Kidney capillary endothelial cell (primary cell): ENCODE results near the gene TRMT11.
"Not testable (repeated sequence)": the region's sequence is repeated elsewhere in the genome, so short reads cannot be mapped to it uniquely, and the experiment has no call there.

Experiments
- DNase-seq: peaks from one replicate; pipeline ENCODE4 v3.0.0-alpha.2; 2018; ENCODE audit warnings: low spot score

TRMT11 gene

GRCh38 chr6:126047648-126048047 is 61.3 kb downstream of the TRMT11 start:
- DNase-seq = no peak

- no peak for DNase-seq
These were observed 62.3 kb downstream of the TRMT11 start for GRCh38 chr6:126048635-126049034.

- no peak for DNase-seq
These were observed 64.5 kb downstream of the TRMT11 start for GRCh38 chr6:126050795-126051194.

- no peak for DNase-seq
These were observed 65.5 kb downstream of the TRMT11 start for GRCh38 chr6:126051791-126052190.

- DNase-seq = no peak
These were observed 66.1 kb downstream of the TRMT11 start for GRCh38 chr6:126052485-126052884.

- no peak for DNase-seq
These were observed 67.9 kb downstream of the TRMT11 start for GRCh38 chr6:126054258-126054702.

GRCh38 chr6:126054802-126055201 is 68.5 kb downstream of the TRMT11 start:
- DNase-seq = no peak

- no peak for DNase-seq
These were observed 69.1 kb downstream of the TRMT11 start for GRCh38 chr6:126055449-126055848.

- no peak for DNase-seq
These were observed 70.1 kb downstream of the TRMT11 start for GRCh38 chr6:126056355-126057004.

- DNase-seq = not testable (repeated sequence)
These were observed 71.7 kb downstream of the TRMT11 start for GRCh38 chr6:126058085-126058484.

GRCh38 chr6:126060400-126060799 is 74.1 kb downstream of the TRMT11 start:
- DNase-seq = no peak

GRCh38 chr6:126063512-126064146 is 77.3 kb downstream of the TRMT11 start:
- DNase-seq = no peak

- DNase-seq = no peak
These were observed 78.0 kb downstream of the TRMT11 start for GRCh38 chr6:126064257-126064747.

- no peak for DNase-seq
These were observed 78.5 kb downstream of the TRMT11 start for GRCh38 chr6:126064748-126065401.

GRCh38 chr6:126066053-126067048 is 80.0 kb downstream of the TRMT11 start:
- DNase-seq = no peak

- DNase-seq = no peak
These were observed 80.7 kb downstream of the TRMT11 start for GRCh38 chr6:126067073-126067472.

GRCh38 chr6:126069449-126069848 is 83.1 kb downstream of the TRMT11 start:
- DNase-seq = no peak

- no peak for DNase-seq
These were observed 84.8 kb downstream of the TRMT11 start for GRCh38 chr6:126071000-126071647.

- DNase-seq = no peak
These were observed 85.8 kb downstream of the TRMT11 start for GRCh38 chr6:126072172-126072571.

- DNase-seq = no peak
These were observed 86.5 kb downstream of the TRMT11 start for GRCh38 chr6:126072834-126073233.

- DNase-seq = no peak
These were observed 89.2 kb downstream of the TRMT11 start for GRCh38 chr6:126075335-126076071.
